Body of pancreas (tissue), 4 donors: Measurements from ENCODE around the gene ADD1. TPM values are rescaled to one million over a fixed set of nuclear protein-coding genes. Genes with fewer than 3 reads are reported as not detected.
A peak's percentile ranks its signal among the peaks of the same experiment; 100 is the strongest.

Experiments used
- ATAC-seq: fragments of 150-250 bp; one replicate; pipeline ENCODE4 v1.9.1; 2016
- DNase-seq, 4 donors: peaks; one replicate each; pipeline ENCODE4 v3.0.0-alpha.2; 2019
- H3K27ac ChIP-seq, 4 donors: fragments of 200-600 bp; sonication (generic); 1 replicate in 3 of 4; 2 replicates in 1 of 4; pipeline versions ENCODE4 v1.5.1 to v1.6.1; 2016 to 2019; ENCODE audit warnings: mild to moderate bottlenecking in 1 of 4, mixed read lengths in 1 of 4, moderate library complexity in 1 of 4
- H3K27me3 ChIP-seq, 2 donors: fragments of 200-600 bp; sonication (generic); one replicate each; pipeline ENCODE4 v1.6.0; 2016; ENCODE audit warnings: mild to moderate bottlenecking in 1 of 2
- H3K36me3 ChIP-seq, 2 donors: fragments of 200-600 bp; sonication (generic); replicated peaks in 1 of 2; 2 replicates each; pipeline ENCODE4 v1.5.1; 2016; ENCODE audit warnings: low read depth in 2 of 2; ENCODE audit not compliant: insufficient read depth in 1 of 2
- H3K4me1 ChIP-seq: fragments of 200-600 bp; sonication (generic); one replicate; pipeline ENCODE4 v1.6.0; 2016
- H3K4me3 ChIP-seq, 2 donors: fragments of 200-600 bp; sonication (generic); 1 replicate in 1 of 2; 2 replicates in 1 of 2; pipeline ENCODE4 v1.5.1; 2016 to 2019
- H3K9me3 ChIP-seq, 3 donors: fragments of 200-600 bp; sonication (generic); 1 replicate in 2 of 3; 2 replicates in 1 of 3; pipeline ENCODE4 v1.5.1; 2016
- POLR2A ChIP-seq, 3 donors: fragments of 450-650 bp; IDR thresholded peaks; one replicate each; pipeline ENCODE4 v1.6.1; 2016; ENCODE audit warnings: antibody characterized with exemption in 3 of 3, mild to moderate bottlenecking in 2 of 3
- WGBS, 2 donors: methylation state at CpG; one replicate each; pipeline ENCODE4 v1.1.5; 2017; 5-methylcytosine and 5-hydroxymethylcytosine counted together
- intact Hi-C: fragments of 100-400 bp; cut with DNase I; formaldehyde crosslinking; loops from one replicate; pipeline ENCODE4 v1.15.1; 2023
- total RNA-seq, 2 donors: library from RNA; depleted of rRNA; stranded (reverse); fragments of >200 nt; gene quantifications; one replicate each; pipeline ENCODE4 v1.1.0, GENCODE V29; 2016
- TF ChIP-seq, protein P1 (sequence below), 7 experiments: fragments of 450-650 bp in 4 of 7; fragments of 200-600 bp in 3 of 7; sonication (generic) in 3 of 7; IDR thresholded peaks; one replicate each; pipeline ENCODE4 v1.5.1; 2016 to 2019; ENCODE audit warnings: antibody characterized with exemption in 7 of 7

The ADD1 gene
- total RNA-seq, 2 donors from 2014 or later, result 84.1 to 266 TPM

DNA sequence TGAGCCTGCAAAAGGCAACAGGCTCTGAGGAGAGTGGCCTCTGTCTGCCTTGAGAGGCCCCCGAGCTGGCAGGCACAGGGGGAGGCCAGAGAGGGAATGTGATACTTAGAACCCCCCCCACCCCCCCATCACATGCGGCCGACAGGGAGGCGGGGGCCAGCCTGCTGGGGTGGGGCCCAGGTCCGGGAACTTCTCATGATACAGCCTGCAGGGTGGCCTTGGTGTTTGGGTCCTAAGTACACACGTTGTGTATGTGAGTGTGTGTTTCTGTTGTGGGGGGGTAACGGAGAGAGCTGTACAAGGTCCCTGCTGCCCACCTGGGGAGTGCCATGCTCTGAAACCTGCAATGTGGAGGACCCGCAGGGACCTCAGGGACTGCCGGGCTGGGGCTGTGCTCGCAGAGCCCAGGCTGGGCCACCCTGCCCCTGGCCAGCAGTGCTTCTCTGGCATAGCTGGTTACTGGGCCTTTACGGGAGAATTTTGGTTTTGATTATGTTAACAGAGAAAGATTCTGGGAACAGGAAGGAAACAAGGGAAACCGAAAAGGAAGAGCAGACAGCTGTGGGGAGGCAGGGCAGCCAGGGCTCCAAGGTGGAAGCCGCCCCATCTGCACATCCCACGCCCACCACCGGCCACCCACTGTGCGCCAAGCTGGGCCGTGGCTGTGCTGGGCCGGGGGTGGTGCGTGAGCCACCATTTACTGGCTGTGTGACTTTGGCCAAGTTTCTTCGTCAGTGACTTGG, 30.9 kb upstream of the ADD1 start:
- DNase-seq, result no peak
- intact Hi-C loops, result no loop called here
- TF ChIP-seq, protein P1, sequence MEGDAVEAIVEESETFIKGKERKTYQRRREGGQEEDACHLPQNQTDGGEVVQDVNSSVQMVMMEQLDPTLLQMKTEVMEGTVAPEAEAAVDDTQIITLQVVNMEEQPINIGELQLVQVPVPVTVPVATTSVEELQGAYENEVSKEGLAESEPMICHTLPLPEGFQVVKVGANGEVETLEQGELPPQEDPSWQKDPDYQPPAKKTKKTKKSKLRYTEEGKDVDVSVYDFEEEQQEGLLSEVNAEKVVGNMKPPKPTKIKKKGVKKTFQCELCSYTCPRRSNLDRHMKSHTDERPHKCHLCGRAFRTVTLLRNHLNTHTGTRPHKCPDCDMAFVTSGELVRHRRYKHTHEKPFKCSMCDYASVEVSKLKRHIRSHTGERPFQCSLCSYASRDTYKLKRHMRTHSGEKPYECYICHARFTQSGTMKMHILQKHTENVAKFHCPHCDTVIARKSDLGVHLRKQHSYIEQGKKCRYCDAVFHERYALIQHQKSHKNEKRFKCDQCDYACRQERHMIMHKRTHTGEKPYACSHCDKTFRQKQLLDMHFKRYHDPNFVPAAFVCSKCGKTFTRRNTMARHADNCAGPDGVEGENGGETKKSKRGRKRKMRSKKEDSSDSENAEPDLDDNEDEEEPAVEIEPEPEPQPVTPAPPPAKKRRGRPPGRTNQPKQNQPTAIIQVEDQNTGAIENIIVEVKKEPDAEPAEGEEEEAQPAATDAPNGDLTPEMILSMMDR (IDR thresholded peaks at IDR 0.05), result no peak
- TF ChIP-seq POLR2A (IDR thresholded peaks at IDR 0.05), result no peak
- Histone ChIP-seq H3K9me3 (no peaks in the 10 kb centered on the region), H3K4me1 (peaks cover 9% of the 10 kb centered on the region), H3K27ac (peak overlapping the region in 2 of 4 donors; percentile 49 to 64), H3K27me3 (no peaks in the 10 kb centered on the region), H3K36me3 (no peaks in the 10 kb centered on the region), H3K4me3 (no peak overlapping the region)
- no peak for ATAC-seq
- 52 to 80% methylated on average over 12 to 20 of the region's 20 CpGs for WGBS, 2 donors

DNA sequence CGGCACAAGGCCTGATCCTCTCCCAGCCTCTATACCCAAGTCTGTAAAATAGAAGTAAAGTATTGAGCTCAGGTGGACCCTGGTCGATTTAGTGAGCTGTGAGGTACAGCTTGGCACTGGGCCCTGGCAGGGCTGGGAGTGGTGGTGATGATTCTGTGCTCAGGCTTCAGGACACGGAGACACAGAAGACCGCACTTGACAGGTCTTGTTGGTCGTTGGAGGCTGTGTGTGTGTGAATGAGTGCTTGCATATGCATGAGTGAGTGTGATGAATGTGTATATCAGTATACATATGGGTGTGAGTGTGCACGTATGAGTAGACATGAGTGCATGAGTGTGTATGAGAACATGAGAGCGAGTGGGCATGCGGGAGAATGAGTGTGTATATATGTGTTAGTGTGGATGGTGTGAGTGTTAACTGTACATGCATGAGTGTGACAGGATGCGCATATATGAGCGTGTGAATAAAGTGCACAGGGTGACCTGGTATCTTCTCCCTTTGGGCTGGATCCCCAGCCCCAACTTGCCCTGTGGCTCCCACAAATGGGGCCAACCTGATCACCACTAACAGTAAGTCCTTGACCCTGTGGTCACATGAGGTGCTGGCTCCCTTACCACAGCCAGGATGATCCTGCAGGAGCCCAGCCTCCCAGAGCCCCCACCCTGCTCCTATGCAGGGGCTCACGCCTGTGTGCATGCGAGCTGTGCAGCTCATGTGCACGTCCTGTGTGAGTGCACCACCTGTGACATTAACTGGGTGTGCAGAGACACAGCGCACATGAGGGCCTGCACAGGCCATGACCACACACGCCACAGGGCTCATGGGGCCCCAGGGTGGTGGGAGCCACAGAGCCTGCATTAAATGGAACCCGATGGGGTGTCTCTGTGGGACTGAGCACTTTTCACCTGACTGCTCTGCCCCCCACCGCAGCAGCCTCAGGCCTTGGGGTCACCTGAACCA, 29.9 kb upstream of the ADD1 start:
- Histone ChIP-seq H3K36me3 (no peaks in the 10 kb centered on the region), H3K9me3 (no peaks in the 10 kb centered on the region), H3K4me3 (no peak overlapping the region), H3K4me1 (peaks cover 15% of the 10 kb centered on the region), H3K27me3 (no peaks in the 10 kb centered on the region), H3K27ac (no peak overlapping the region)
- ATAC-seq, result no peak
- no peak for DNase-seq
- intact Hi-C loops, result no loop called here
- no peak for TF ChIP-seq POLR2A (IDR thresholded peaks at IDR 0.05)
- TF ChIP-seq, protein P1 (IDR thresholded peaks at IDR 0.05), result no peak
- 85 to 89% methylated on average over 13 to 17 of the region's 17 CpGs for WGBS, 2 donors

DNA sequence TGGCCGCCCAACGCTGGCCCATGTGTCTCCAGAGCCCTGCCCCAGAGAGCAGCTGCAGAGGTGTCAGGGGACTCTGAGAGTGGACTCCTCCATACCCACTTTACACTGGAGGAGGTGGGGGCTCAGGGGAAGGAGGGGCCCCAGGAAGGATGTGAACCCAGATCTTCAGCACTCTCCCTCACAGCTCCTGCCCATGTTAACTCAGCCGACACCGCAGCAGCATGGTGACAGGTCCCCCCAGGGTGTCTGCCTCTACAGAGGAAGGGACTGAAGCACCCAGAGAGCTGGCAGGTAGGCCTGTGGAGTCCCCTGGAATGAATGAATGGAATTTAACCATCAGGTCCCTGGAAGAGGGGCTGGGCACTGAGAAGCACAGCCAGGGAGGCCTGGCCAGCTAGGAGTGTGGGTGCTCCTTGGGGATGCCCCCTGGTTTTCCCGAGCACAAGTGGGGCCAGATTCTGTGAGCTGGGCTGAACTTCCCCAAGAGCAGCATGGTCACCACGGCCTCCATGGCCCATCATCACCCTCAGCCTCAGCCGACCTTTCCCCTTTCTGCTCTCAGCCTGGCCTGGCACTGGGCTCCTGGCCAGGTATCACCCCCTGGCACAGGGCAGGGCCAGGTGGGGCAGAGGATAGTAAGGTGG, 28.9 kb upstream of the ADD1 start:
- Histone ChIP-seq H3K27me3 (no peaks in the 10 kb centered on the region), H3K9me3 (no peaks in the 10 kb centered on the region), H3K36me3 (no peaks in the 10 kb centered on the region), H3K4me1 (peaks cover 18% of the 10 kb centered on the region), H3K4me3 (no peak overlapping the region), H3K27ac (no peak overlapping the region)
- DNase-seq (no peak), ATAC-seq (no peak)
- 82 to 94% methylated on average over 3 to 7 of the region's 7 CpGs for WGBS, 2 donors
- intact Hi-C loops, result no loop called here
- TF ChIP-seq POLR2A (IDR thresholded peaks at IDR 0.05), result no peak
- TF ChIP-seq, protein P1 (IDR thresholded peaks at IDR 0.05), result no peak

DNA sequence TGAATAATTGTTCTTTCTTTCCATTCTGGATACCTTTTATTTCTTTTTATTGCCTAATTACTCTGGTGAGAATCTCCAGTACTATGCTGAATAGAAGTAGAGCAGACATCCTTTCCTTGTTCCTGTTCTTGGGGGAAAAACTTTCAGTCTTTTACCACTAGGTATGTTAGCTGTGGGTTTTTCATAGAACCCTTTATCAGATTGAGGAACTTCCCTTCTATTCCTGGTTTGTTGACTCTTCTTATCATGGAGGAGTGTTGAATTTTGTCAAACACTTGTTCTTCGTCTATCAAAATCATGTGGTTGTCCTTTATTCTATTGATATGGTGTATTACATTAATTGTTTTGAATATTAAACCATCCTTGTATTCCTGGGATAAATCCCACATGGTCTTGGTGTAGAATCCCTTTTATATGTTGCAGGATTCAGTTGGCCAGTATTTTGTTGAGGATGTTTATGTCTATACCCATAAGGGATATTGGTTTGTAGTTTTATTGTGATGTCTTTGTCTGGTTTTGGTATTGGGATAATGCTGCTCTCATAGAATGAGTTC, 27.2 kb upstream of the ADD1 start:
- Histone ChIP-seq H3K9me3 (no peaks in the 10 kb centered on the region), H3K27me3 (no peaks in the 10 kb centered on the region), H3K4me1 (peaks cover 22% of the 10 kb centered on the region), H3K27ac (no peak overlapping the region), H3K36me3 (no peaks in the 10 kb centered on the region), H3K4me3 (no peak overlapping the region)
- no peak for ATAC-seq
- intact Hi-C loops, result no loop called here
- 27 to 43% methylated on average over 1 of the region's 1 CpG for WGBS, 2 donors
- TF ChIP-seq, protein P1 (IDR thresholded peaks at IDR 0.05), result no peak
- TF ChIP-seq POLR2A (IDR thresholded peaks at IDR 0.05), result no peak
- no peak for DNase-seq
